NB4 (cell line): ENCODE measurements around the gene ZNF319.

Source experiments
- DNase-seq: peaks from one replicate; pipeline ENCODE4 v3.0.0; 2010; ENCODE audit warnings: low read depth
- H3K4me3 ChIP-seq: one replicate; pipeline ENCODE4 v1.5.1; 2011; ENCODE audit warnings: mild to moderate bottlenecking, low read depth, low read length, moderate library complexity
- MYC ChIP-seq: IDR thresholded peaks from 2 replicates; pipeline ENCODE4 v1.6.1; 2011; ENCODE audit warnings: low read depth, low read length
- POLR2A ChIP-seq: IDR thresholded peaks from 2 replicates; pipeline ENCODE4 v1.6.1; 2011; ENCODE audit warnings: mild to moderate bottlenecking; ENCODE audit not compliant: insufficient read length; ENCODE audit errors: extremely low read depth
- TF ChIP-seq, protein P1 (sequence below): IDR thresholded peaks from one replicate; pipeline ENCODE4 v1.5.1; 2012; ENCODE audit warnings: low read depth, low read length
- TF ChIP-seq, protein P2 (sequence below): IDR thresholded peaks from 2 replicates; pipeline ENCODE4 v1.6.1; 2011; ENCODE audit warnings: low read depth, low read length

ZNF319 gene

DNA sequence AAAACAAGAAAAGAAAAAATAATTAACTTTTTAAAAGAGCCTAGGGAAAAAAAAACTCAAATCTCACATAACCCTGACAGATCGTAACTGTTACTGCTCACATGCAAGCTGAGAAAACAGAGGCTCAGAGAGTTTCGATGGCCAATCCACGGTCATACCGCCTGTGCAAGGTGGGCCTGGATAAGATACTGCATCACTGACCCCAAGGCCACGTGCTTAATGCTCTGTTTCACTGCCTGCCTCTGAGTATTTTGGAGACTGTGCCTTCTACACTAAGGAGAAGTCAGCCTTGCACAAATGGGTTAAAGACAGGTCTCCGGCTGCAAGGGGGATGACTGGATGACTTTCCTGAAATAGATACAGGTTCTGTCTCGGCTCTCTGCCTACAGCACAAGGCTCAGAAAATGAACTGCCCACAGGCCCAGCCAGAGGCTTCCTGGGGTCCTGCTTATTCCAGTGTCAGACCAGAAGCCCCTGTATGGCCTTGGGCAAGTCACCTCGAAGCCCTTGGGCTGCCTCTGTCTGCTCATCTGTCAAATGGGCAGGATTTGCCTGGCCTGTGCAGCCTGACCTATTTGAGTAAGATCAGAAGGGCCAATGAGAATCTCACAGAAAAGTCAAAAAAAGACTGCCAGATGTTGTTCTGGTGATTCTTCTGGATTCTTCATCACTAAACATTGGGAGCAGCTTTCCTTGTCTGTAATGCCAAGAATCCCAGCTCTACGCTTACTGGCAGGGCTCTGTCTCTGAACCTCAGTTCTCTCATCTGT, 55.3 kb downstream of the ZNF319 start:
- DNase-seq, result no peak
- H3K4me3 ChIP-seq, result no peak overlapping the region
- TF ChIP-seq POLR2A (no peak), MYC (no peak)
- TF ChIP-seq, protein P1, sequence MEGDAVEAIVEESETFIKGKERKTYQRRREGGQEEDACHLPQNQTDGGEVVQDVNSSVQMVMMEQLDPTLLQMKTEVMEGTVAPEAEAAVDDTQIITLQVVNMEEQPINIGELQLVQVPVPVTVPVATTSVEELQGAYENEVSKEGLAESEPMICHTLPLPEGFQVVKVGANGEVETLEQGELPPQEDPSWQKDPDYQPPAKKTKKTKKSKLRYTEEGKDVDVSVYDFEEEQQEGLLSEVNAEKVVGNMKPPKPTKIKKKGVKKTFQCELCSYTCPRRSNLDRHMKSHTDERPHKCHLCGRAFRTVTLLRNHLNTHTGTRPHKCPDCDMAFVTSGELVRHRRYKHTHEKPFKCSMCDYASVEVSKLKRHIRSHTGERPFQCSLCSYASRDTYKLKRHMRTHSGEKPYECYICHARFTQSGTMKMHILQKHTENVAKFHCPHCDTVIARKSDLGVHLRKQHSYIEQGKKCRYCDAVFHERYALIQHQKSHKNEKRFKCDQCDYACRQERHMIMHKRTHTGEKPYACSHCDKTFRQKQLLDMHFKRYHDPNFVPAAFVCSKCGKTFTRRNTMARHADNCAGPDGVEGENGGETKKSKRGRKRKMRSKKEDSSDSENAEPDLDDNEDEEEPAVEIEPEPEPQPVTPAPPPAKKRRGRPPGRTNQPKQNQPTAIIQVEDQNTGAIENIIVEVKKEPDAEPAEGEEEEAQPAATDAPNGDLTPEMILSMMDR, result no peak
- TF ChIP-seq, protein P2, sequence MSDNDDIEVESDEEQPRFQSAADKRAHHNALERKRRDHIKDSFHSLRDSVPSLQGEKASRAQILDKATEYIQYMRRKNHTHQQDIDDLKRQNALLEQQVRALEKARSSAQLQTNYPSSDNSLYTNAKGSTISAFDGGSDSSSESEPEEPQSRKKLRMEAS, result no peak
